ENCODE measurements around the gene CES3. TPM values are rescaled to one million over a fixed set of nuclear protein-coding genes. Genes with fewer than 3 reads are reported as not detected.

Gene CES3
- 0.98 TPM for total RNA-seq

- TF ChIP-seq POLR2AphosphoS5 (IDR thresholded peaks at IDR 0.05; ENCODE audit: insufficient read depth in 1 of 2, low read depth in 1 of 2), result no peak
- TF ChIP-seq CTCF (IDR thresholded peaks at IDR 0.05), result no peak
- no peak for TF ChIP-seq POLR2A (IDR thresholded peaks at IDR 0.05)
- H3K36me3 ChIP-seq, result no peaks in the 10 kb centered on the region
- intact Hi-C loops (cut with DNase I), result no loop called here
- no peaks in the 10 kb centered on the region for H3K27me3 ChIP-seq
- no peak for DNase-seq (ENCODE audit: extremely low spot score in 2 of 2)
- H3K4me1 ChIP-seq, result peaks cover 8% of the 10 kb centered on the region
- no peaks in the 10 kb centered on the region for H3K9me3 ChIP-seq
- H3K27ac ChIP-seq, result no peak within 1 kb of the TSS
- H3K4me3 ChIP-seq, result no peak within 1 kb of the TSS
Measured at GRCh38 chr16:66961065-66961744, at the start of gene CES3. CES3 (plus strand) TSS chr16:66961266; CDS start chr16:66961308, 42 bp downstream.

GRCh38 chr16:66911801-66912200 lies 49.3 kb upstream of the CES3 start:
- H3K27ac ChIP-seq, result no peak overlapping the region
- H3K27me3 ChIP-seq, result no peaks in the 10 kb centered on the region
- no peaks in the 10 kb centered on the region for H3K4me1 ChIP-seq
- H3K36me3 ChIP-seq, result no peaks in the 10 kb centered on the region
- H3K9me3 ChIP-seq, result no peaks in the 10 kb centered on the region
- intact Hi-C loops (cut with DNase I), result no loop called here
- DNase-seq (ENCODE audit: extremely low spot score in 2 of 2), result no peak
- no peak overlapping the region for H3K4me3 ChIP-seq
- TF ChIP-seq POLR2AphosphoS5 (IDR thresholded peaks at IDR 0.05; ENCODE audit: insufficient read depth in 1 of 2, low read depth in 1 of 2), result no peak
- TF ChIP-seq POLR2A (IDR thresholded peaks at IDR 0.05), result no peak
- TF ChIP-seq CTCF (IDR thresholded peaks at IDR 0.05), result no peak

- Histone ChIP-seq H3K36me3 (no peaks in the 10 kb centered on the region), H3K4me3 (no peak overlapping the region), H3K27ac (no peak overlapping the region), H3K27me3 (no peaks in the 10 kb centered on the region), H3K9me3 (no peaks in the 10 kb centered on the region), H3K4me1 (no peaks in the 10 kb centered on the region)
- no peak for DNase-seq (ENCODE audit: extremely low spot score in 2 of 2)
- intact Hi-C loops (cut with DNase I), result no loop called here
- TF ChIP-seq CTCF (IDR thresholded peaks at IDR 0.05) (no peak), POLR2A (IDR thresholded peaks at IDR 0.05) (no peak), POLR2AphosphoS5 (IDR thresholded peaks at IDR 0.05; ENCODE audit: insufficient read depth in 1 of 2, low read depth in 1 of 2) (no peak)
Measured at GRCh38 chr16:66913081-66913480, 48.0 kb upstream of the CES3 start.

GRCh38 chr16:66913711-66914110 lies 47.4 kb upstream of the CES3 start:
- TF ChIP-seq POLR2AphosphoS5 (IDR thresholded peaks at IDR 0.05; ENCODE audit: insufficient read depth in 1 of 2, low read depth in 1 of 2), result no peak
- TF ChIP-seq POLR2A (IDR thresholded peaks at IDR 0.05), result no peak
- no peak for TF ChIP-seq CTCF (IDR thresholded peaks at IDR 0.05)
- no peak for DNase-seq (ENCODE audit: extremely low spot score in 2 of 2)
- H3K4me1 ChIP-seq, result no peaks in the 10 kb centered on the region

GRCh38 chr16:66914541-66914940 lies 46.5 kb upstream of the CES3 start:
- Histone ChIP-seq H3K9me3 (no peaks in the 10 kb centered on the region), H3K27me3 (no peaks in the 10 kb centered on the region)

More at GRCh38 chr16:66913711-66914110, 47.4 kb upstream of the CES3 start:
- Histone ChIP-seq H3K9me3 (no peaks in the 10 kb centered on the region), H3K36me3 (no peaks in the 10 kb centered on the region), H3K4me3 (no peak overlapping the region), H3K27ac (no peak overlapping the region), H3K27me3 (no peaks in the 10 kb centered on the region)
- intact Hi-C loops (cut with DNase I), result no loop called here

More at GRCh38 chr16:66914541-66914940, 46.5 kb upstream of the CES3 start:
- DNase-seq (ENCODE audit: extremely low spot score in 2 of 2), result no peak
- no peaks in the 10 kb centered on the region for H3K4me1 ChIP-seq
- H3K27ac ChIP-seq, result no peak overlapping the region
- intact Hi-C loops (cut with DNase I), result no loop called here
- no peak overlapping the region for H3K4me3 ChIP-seq
- TF ChIP-seq CTCF (IDR thresholded peaks at IDR 0.05), result no peak
- TF ChIP-seq POLR2A (IDR thresholded peaks at IDR 0.05), result no peak
- no peak for TF ChIP-seq POLR2AphosphoS5 (IDR thresholded peaks at IDR 0.05; ENCODE audit: insufficient read depth in 1 of 2, low read depth in 1 of 2)
- H3K36me3 ChIP-seq, result no peaks in the 10 kb centered on the region

All from vagina (tissue), 2 donors.